ENCODE data around the gene RPRML.

- TF ChIP-seq EP300 (IDR thresholded peaks at IDR 0.05) (no peak), POLR2AphosphoS5 (IDR thresholded peaks at IDR 0.05) (no peak)
Measured at GRCh38 chr17:46948544-46948943, 30.5 kb downstream of the RPRML start.

All from suprapubic skin (tissue), 4 donors.